T1000 (cell line): ENCODE data around the gene NAT10.
A peak's percentile ranks its signal among the peaks of the same experiment; 100 is the strongest.
"Not testable (repeated sequence)": the region's sequence is repeated elsewhere in the genome, so short reads cannot be mapped to it uniquely, and the experiment has no call there.

Experiments
- DNase-seq: peaks from one replicate; lab custom pipeline; 2025; ENCODE audit warnings: mixed read lengths; lab: John Stamatoyannopoulos, UW

Gene NAT10

GRCh38 chr11:34168642-34169420 lies 63.4 kb downstream of the NAT10 start:
- DNase-seq: no peak

- no peak for DNase-seq
Observed at GRCh38 chr11:34169686-34170085, 64.3 kb downstream of the NAT10 start.

- DNase-seq: no peak
Observed at GRCh38 chr11:34173050-34173449, 67.6 kb downstream of the NAT10 start.

GRCh38 chr11:34174412-34175041 lies 69.1 kb downstream of the NAT10 start:
- DNase-seq: peak; percentile 49

- no peak for DNase-seq
Observed at GRCh38 chr11:34175284-34176019, 70.0 kb downstream of the NAT10 start.

GRCh38 chr11:34176751-34177209 lies 71.4 kb downstream of the NAT10 start:
- no peak for DNase-seq

- no peak for DNase-seq
Observed at GRCh38 chr11:34178209-34178821, 72.9 kb downstream of the NAT10 start.

- DNase-seq: no peak
Observed at GRCh38 chr11:34179026-34179675, 73.7 kb downstream of the NAT10 start.

- DNase-seq: no peak
Observed at GRCh38 chr11:34180040-34180813, 74.8 kb downstream of the NAT10 start.

GRCh38 chr11:34180814-34181165 lies 75.4 kb downstream of the NAT10 start:
- DNase-seq: not testable (repeated sequence)

GRCh38 chr11:34181251-34181650 lies 75.8 kb downstream of the NAT10 start:
- DNase-seq: no peak

- DNase-seq: no peak
Observed at GRCh38 chr11:34181856-34182405, 76.5 kb downstream of the NAT10 start.

- no peak for DNase-seq
Observed at GRCh38 chr11:34182425-34182824, 77.0 kb downstream of the NAT10 start.

- no peak for DNase-seq
Observed at GRCh38 chr11:34182921-34183685, 77.7 kb downstream of the NAT10 start.

GRCh38 chr11:34183848-34184391 lies 78.5 kb downstream of the NAT10 start:
- DNase-seq: no peak

- no peak for DNase-seq
Observed at GRCh38 chr11:34184505-34185015, 79.1 kb downstream of the NAT10 start.

- DNase-seq: no peak
Observed at GRCh38 chr11:34185926-34186841, 80.8 kb downstream of the NAT10 start.

GRCh38 chr11:34188181-34188580 lies 82.8 kb downstream of the NAT10 start:
- DNase-seq: no peak
